ENCODE data around the gene HHIPL2. TPM values are rescaled to one million over a fixed set of nuclear protein-coding genes. Genes with fewer than 3 reads are reported as not detected.

Gene HHIPL2
- polyA plus RNA-seq, 1 of the 3 experiments (the other 2 are of a cell fraction) = 0.21 TPM

GRCh38 chr1:222543817-222544216 lies 4.1 kb downstream of the HHIPL2 start (continued):
- TF ChIP-seq GABPA (IDR thresholded peaks at IDR 0.05; ENCODE audit: low read depth) = no peak
- TF ChIP-seq MEF2A (IDR thresholded peaks at IDR 0.05; ENCODE audit: borderline replicate concordance, low read depth) = no peak
- TF ChIP-seq TCF12 (IDR thresholded peaks at IDR 0.05) = no peak

DNA sequence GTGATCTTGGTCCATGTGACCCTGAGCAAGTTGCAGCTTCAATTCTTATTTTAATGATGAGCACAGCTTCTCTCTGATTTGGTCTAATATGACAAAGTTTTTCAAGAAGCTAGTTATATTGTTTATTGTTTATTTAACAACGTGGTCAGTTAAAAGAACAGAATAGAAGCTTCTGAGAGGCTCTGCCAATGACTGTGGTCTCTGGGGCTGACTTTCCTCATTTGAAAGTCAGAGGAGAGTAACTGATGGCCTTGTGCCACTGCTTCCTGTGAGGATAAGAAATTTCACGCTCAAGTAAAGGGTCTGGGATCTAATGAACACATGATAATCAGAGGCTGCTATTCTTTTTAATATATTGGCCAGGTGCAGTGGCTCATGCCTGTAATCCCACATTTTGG lies 7.3 kb downstream of the HHIPL2 start:
- Histone ChIP-seq H3K9me2 (no peaks in the 10 kb centered on the region), H3K4me1 (ENCODE audit: control insufficient read depth in 1 of 2, insufficient read depth in 2 of 2, low read depth in 1 of 2, low read length in 1 of 2) (peaks cover 0 to 5% of the 10 kb centered on the region in 2 experiments; a peak in 1 of 4 replicates), H3K27me3 (ENCODE audit: insufficient read depth) (no peaks in the 10 kb centered on the region), H3K9ac (no peak overlapping the region), H3K27ac (ENCODE audit: low read depth in 2 of 2, low read length in 1 of 2) (no peak overlapping the region), H2AFZ (ENCODE audit: low read depth) (no peak overlapping the region), H3F3A (replicated peaks; ENCODE audit: insufficient read depth) (peaks cover 3% of the 10 kb centered on the region), H3K4me2 (no peak overlapping the region), H4K20me1 (ENCODE audit: insufficient read depth) (no peaks in the 10 kb centered on the region), H3K4me3 (ENCODE audit: low read depth in 2 of 2, low read length in 1 of 2) (no peak overlapping the region), H3K79me2 (ENCODE audit: insufficient read depth) (no peaks in the 10 kb centered on the region), H3K9me3 (no peaks in the 10 kb centered on the region), H3K36me3 (replicated peaks in 1 of 2; ENCODE audit: control insufficient read depth in 1 of 2, insufficient read depth in 2 of 2, low read length in 1 of 2) (no peaks in the 10 kb centered on the region)
- 52% methylated on average over 2 of the region's 2 CpGs for WGBS (ENCODE audit: low lambda C conversion rate)
- POLR2A ChIA-PET = no interaction called here
- CTCF ChIA-PET = no interaction called here
- no peak for TF ChIP-seq ELF1 (IDR thresholded peaks at IDR 0.05)
- TF ChIP-seq RAD21 (IDR thresholded peaks at IDR 0.05; ENCODE audit: low read length) = no peak
- TF ChIP-seq USF1 (IDR thresholded peaks at IDR 0.05; ENCODE audit: borderline replicate concordance, low read depth) = no peak
- no peak for TF ChIP-seq JUND (IDR thresholded peaks at IDR 0.05)
- no peak for TF ChIP-seq TAF1 (IDR thresholded peaks at IDR 0.05; ENCODE audit: borderline replicate concordance, low read depth, low read length)
- no peak for TF ChIP-seq TCF12 (IDR thresholded peaks at IDR 0.05)
- TF ChIP-seq RFX5 (IDR thresholded peaks at IDR 0.05; ENCODE audit: low read length) = no peak
- TF ChIP-seq ZBTB33 (IDR thresholded peaks at IDR 0.05; ENCODE audit: borderline replicate concordance, low read depth) = no peak
- TF ChIP-seq SMC3 (IDR thresholded peaks at IDR 0.05; ENCODE audit: low read depth, low read length) = no peak
- no peak for DNase-seq

DNA sequence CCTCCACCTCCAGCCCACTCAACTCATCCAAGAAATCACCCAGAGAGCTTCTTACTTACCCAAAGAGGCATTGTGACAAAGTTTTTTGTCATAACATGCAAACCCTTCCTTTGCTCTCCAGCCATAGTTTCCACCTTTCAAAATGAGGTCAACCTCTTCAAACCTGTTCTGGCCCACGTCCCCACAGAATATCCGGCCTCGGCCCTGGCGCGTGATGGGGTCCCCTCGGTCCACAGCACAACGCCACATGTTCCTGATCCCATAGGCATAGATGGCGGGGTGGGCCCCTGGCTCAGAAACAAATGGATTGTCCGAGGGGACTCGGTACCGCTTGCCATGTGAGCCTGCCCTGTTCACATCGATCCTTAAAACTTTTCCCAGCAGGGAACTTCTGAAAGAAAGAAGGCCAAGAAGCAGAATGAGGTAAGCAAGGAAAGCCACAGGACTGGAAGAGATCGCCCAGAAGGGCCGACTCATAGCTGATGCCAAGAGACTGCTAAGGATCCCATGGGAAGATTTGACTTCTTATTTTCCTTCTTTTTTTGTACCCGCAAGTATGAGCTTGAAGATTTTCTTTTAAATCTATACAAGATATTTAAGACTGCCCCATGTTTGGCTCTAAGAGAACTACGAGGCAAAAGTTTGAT lies 7.8 kb downstream of the HHIPL2 start:
- 87% methylated on average over 16 of the region's 16 CpGs for WGBS (ENCODE audit: low lambda C conversion rate)
- Histone ChIP-seq H3F3A (replicated peaks; ENCODE audit: insufficient read depth) (peaks cover 3% of the 10 kb centered on the region), H3K9me2 (no peaks in the 10 kb centered on the region), H3K36me3 (replicated peaks in 1 of 2; ENCODE audit: control insufficient read depth in 1 of 2, insufficient read depth in 2 of 2, low read length in 1 of 2) (no peaks in the 10 kb centered on the region), H3K4me3 (ENCODE audit: low read depth in 2 of 2, low read length in 1 of 2) (no peak overlapping the region), H3K4me2 (no peak overlapping the region), H3K27ac (ENCODE audit: low read depth in 2 of 2, low read length in 1 of 2) (no peak overlapping the region), H4K20me1 (ENCODE audit: insufficient read depth) (no peaks in the 10 kb centered on the region), H3K27me3 (ENCODE audit: insufficient read depth) (no peaks in the 10 kb centered on the region), H3K4me1 (ENCODE audit: control insufficient read depth in 1 of 2, insufficient read depth in 2 of 2, low read depth in 1 of 2, low read length in 1 of 2) (peaks cover 0 to 2% of the 10 kb centered on the region in 2 experiments; a peak in 1 of 4 replicates), H3K9me3 (no peaks in the 10 kb centered on the region), H2AFZ (ENCODE audit: low read depth) (no peak overlapping the region), H3K9ac (no peak overlapping the region), H3K79me2 (ENCODE audit: insufficient read depth) (no peaks in the 10 kb centered on the region)
- TF ChIP-seq GABPA (IDR thresholded peaks at IDR 0.05; ENCODE audit: low read depth) = no peak
- TF ChIP-seq RXRA (IDR thresholded peaks at IDR 0.05; ENCODE audit: borderline replicate concordance, low read depth) = no peak
- no peak for TF ChIP-seq SMC3 (IDR thresholded peaks at IDR 0.05; ENCODE audit: low read depth, low read length)
- DNase-seq = no peak
- POLR2A ChIA-PET = no interaction called here
- CTCF ChIA-PET = no interaction called here

All from SK-N-SH (cell line).